ENCODE data around the gene FSTL3. TPM values are rescaled to one million over a fixed set of nuclear protein-coding genes. Genes with fewer than 3 reads are reported as not detected.

The FSTL3 gene
- total RNA-seq, 1 donor from 2014 or later, result 56.1 TPM

DNA sequence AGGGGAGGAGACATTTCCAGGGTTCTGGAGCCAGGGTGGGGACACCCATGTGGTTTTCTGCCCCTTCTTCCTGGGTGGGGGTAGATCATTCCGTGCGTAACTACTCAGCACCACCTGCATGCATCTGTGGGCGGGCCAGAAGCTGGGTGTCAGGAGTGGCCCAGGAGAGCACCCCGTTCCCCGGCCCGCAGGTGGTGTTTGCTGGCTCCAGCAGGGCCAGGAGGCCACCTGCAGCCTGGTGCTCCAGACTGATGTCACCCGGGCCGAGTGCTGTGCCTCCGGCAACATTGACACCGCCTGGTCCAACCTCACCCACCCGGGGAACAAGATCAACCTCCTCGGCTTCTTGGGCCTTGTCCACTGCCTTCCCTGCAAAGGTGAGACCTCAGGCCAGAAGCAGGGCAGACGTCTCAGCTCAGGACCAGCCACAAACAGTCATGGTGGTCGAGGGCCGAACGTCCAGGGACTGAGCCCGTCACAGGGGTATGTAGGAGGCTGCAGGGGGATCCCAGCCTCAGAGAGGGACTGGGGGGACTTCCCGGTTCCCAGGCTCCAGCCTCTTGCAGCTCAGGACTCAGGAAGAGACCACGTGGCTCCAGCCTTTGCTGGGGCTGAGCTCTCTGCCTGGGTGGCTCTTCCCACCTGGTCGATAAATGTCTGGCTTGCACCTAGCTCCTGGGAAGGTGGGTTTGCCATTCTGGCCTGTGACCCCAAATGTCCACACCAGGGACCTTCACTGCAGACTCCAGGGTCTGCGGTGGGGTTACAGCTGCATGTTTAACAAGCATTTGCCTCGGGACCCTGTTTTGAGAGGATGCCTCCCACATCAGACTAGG is 1.6 kb downstream of the FSTL3 start:
- Histone ChIP-seq H3K4me3 (peak overlapping the region; percentile 90), H3K27me3 (ENCODE audit: low read depth) (peaks cover 10% of the 10 kb centered on the region), H3K9me3 (replicated peaks) (no peaks in the 10 kb centered on the region), H3K4me1 (peaks cover 61% of the 10 kb centered on the region), H3K36me3 (no peaks in the 10 kb centered on the region), H3K27ac (replicated peaks) (peak overlapping the region; percentile 99)
- TF ChIP-seq, protein P1, sequence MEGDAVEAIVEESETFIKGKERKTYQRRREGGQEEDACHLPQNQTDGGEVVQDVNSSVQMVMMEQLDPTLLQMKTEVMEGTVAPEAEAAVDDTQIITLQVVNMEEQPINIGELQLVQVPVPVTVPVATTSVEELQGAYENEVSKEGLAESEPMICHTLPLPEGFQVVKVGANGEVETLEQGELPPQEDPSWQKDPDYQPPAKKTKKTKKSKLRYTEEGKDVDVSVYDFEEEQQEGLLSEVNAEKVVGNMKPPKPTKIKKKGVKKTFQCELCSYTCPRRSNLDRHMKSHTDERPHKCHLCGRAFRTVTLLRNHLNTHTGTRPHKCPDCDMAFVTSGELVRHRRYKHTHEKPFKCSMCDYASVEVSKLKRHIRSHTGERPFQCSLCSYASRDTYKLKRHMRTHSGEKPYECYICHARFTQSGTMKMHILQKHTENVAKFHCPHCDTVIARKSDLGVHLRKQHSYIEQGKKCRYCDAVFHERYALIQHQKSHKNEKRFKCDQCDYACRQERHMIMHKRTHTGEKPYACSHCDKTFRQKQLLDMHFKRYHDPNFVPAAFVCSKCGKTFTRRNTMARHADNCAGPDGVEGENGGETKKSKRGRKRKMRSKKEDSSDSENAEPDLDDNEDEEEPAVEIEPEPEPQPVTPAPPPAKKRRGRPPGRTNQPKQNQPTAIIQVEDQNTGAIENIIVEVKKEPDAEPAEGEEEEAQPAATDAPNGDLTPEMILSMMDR (IDR thresholded peaks at IDR 0.05; ENCODE audit: borderline replicate concordance), result no peak
- DNase-seq, result no peak
- intact Hi-C loops (cut with micrococcal nuclease), result no loop called here

DNA sequence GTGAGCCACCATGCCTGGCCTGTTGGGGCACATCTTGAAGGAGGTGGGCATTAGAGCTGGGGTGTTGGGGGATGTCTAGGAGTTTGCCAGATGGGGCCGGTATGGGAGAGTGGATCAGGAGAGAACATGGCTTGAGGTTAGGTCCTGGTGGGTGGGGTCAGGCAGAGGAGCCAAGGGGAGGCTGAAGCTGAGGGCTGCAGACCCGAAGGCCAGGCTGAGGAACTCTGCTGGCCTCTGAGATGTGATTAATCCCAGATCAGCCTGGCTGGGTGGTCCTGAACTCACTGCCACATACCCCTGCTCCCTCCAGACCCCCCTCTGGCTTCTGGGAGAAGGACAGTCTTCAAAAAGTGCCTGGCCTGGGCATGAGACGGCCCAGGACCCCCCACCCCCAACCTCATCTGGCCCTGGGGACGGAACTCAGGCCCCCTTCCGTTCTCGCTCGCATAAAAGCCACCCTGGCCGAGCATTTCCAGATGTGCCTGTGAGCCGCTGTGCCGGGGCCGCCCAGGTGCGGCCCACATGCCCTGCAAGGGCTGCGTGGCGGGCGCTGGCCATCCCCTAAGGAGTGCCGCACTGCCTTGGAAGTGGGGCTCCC is 2.7 kb downstream of the FSTL3 start:
- Histone ChIP-seq H3K9me3 (replicated peaks) (no peaks in the 10 kb centered on the region), H3K4me1 (peaks cover 61% of the 10 kb centered on the region), H3K4me3 (peak overlapping the region; percentile 90), H3K27me3 (ENCODE audit: low read depth) (peaks cover 10% of the 10 kb centered on the region), H3K27ac (replicated peaks) (peak overlapping the region; percentile 99), H3K36me3 (no peaks in the 10 kb centered on the region)
- intact Hi-C loops (cut with micrococcal nuclease), result no loop called here
- TF ChIP-seq, protein P1 (IDR thresholded peaks at IDR 0.05; ENCODE audit: borderline replicate concordance), result no peak
- no peak for DNase-seq

DNA sequence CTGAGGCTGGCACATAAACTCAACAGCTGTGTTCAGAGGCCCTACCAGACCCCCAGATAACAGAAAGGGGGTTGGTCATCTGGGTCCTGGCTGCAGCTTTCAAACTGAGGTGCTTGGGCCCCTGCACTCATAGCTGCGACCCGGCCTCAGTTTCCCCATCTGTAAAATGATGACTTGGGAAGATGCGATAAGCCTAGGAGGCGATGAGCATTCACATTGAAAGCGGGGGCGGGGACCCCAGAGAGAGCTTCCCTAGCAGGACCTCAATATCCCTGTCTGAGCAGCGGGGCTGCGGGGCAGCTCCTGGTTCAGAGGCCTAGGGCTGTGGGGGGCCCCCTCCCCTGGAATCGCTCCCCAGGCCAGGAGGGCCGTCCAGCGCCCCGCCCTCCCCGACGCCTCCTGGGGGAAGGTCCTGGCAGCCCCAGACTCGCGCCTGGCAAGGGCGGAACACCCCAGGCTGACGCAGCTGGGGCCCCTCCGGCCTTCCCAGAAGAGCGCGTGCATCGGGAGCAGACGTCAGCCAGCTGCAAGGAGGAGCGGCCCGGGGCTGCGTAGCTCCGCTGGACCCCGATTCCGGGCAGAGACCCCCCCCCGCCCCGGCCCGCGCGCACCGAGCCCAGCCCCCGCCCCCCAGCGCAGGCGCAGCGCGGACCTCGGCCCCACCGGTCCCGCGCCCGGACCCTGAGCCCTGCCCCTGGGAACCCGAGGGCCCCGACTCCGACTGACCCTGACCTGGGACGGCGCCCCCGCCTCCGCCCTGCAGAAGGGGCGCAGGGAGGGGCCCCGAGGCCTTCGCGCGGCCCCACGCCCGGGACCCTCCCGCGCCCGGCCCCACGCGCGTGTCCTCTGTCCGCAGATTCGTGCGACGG is 3.5 kb downstream of the FSTL3 start:
- intact Hi-C loops (cut with micrococcal nuclease), result no loop called here
- H3K4me1 ChIP-seq, result peaks cover 59% of the 10 kb centered on the region
- TF ChIP-seq, protein P1 (IDR thresholded peaks at IDR 0.05; ENCODE audit: borderline replicate concordance), result no peak
- H3K36me3 ChIP-seq, result no peaks in the 10 kb centered on the region
- H3K27me3 ChIP-seq (ENCODE audit: low read depth), result peaks cover 10% of the 10 kb centered on the region
- H3K9me3 ChIP-seq (replicated peaks), result no peaks in the 10 kb centered on the region
- H3K27ac ChIP-seq (replicated peaks), result peak overlapping the region; percentile 99
- H3K4me3 ChIP-seq, result peak overlapping the region; percentile 90
- DNase-seq, result peak; percentile 71

DNA sequence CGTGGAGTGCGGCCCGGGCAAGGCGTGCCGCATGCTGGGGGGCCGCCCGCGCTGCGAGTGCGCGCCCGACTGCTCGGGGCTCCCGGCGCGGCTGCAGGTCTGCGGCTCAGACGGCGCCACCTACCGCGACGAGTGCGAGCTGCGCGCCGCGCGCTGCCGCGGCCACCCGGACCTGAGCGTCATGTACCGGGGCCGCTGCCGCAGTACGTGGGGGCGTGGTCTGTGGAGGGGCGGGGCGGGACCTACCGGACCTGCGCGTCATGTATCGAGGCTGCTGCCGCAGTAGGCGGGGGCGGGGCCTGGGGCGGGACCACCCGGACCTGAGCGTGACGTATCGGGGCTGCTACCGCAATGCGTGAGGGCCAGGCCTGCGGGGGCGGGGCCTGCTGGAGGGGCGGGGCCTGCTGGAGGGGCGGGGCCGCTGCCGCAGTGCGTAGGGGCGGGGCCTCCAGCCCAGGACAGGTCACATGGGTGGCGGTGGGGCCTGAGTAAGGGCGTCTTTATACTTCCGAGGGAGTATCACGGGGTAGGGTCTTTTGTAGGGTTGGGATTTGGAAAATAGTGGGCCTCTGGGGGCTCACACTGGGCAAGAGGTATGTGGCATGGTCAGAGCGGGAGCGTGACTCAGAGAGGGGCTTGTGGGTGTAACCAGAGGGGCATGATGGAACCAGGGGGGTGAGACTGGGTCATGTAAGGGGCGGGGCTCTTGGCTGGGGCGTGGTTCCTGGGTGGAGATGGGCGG is 4.3 kb downstream of the FSTL3 start:
- peaks cover 10% of the 10 kb centered on the region for H3K27me3 ChIP-seq (ENCODE audit: low read depth)
- TF ChIP-seq, protein P1 (IDR thresholded peaks at IDR 0.05; ENCODE audit: borderline replicate concordance), result peak; percentile 61
- H3K9me3 ChIP-seq (replicated peaks), result no peaks in the 10 kb centered on the region
- intact Hi-C loops (cut with micrococcal nuclease), result no loop called here
- peak overlapping the region; percentile 99 for H3K27ac ChIP-seq (replicated peaks)
- peak; percentile 100 for DNase-seq
- no peaks in the 10 kb centered on the region for H3K36me3 ChIP-seq
- peak overlapping the region; percentile 90 for H3K4me3 ChIP-seq
- H3K4me1 ChIP-seq, result peaks cover 51% of the 10 kb centered on the region
